Measurements from ENCODE around the gene IL4R.
"Not testable (repeated sequence)": the region's sequence is repeated elsewhere in the genome, so short reads cannot be mapped to it uniquely, and the experiment has no call there.

IL4R gene

GRCh38 chr16:27284865-27285675, 28.7 kb upstream of the IL4R start:
- TF ChIP-seq CTCF (IDR thresholded peaks at IDR 0.05; ENCODE audit: low read depth, low read length) = no peak
- no peak for DNase-seq (ENCODE audit: extremely low read depth, low read depth)

GRCh38 chr16:27285676-27286196, 28.0 kb upstream of the IL4R start:
- no peak for TF ChIP-seq CTCF (IDR thresholded peaks at IDR 0.05; ENCODE audit: low read depth, low read length)
- no peak for DNase-seq (ENCODE audit: extremely low read depth, low read depth)

- DNase-seq (ENCODE audit: extremely low read depth, low read depth) = peak; percentile 74
These were observed 27.3 kb upstream of the IL4R start for GRCh38 chr16:27286451-27286850.

DNA sequence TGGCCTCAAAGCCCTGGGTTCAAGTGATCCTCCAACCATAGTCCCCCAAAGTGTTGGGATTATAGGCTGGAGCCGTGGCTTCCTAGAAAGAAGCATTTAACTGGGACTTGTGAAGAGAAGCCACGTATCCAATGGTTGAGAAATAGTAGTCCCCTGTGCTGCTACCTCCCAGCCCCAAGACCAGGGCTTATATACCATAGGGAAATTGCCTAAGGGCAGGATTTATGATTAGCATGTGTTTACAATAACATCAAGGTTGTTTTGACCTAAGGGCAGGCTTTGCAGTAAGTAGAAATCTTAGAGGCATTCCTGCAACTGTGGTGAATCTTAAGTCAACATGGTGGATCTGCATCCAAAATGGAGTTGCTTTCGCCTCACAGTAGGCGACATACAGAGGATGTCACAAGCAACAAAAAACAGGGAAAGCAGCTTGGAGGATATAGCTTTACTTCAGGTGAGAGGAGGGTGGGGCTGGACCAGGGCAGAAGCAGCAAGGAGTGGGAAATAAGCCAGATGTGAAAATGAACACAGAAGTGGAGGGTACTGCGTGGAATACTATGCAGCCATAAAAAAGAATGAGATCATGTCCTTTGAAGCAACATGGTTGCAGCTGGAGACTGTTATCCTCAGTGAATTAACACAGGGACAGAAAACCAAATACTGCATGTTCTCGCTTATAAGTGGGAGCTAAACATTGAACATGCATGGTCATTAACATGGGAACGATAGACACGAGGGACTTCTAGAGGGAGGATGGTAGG, 26.5 kb upstream of the IL4R start:
- no peak for DNase-seq (ENCODE audit: extremely low read depth, low read depth)

More at GRCh38 chr16:27286451-27286850, 27.3 kb upstream of the IL4R start:
- TF ChIP-seq CTCF (IDR thresholded peaks at IDR 0.05; ENCODE audit: low read depth, low read length) = no peak

GRCh38 chr16:27287887-27288286, 25.9 kb upstream of the IL4R start:
- DNase-seq (ENCODE audit: extremely low read depth, low read depth) = no peak
- no peak for TF ChIP-seq CTCF (IDR thresholded peaks at IDR 0.05; ENCODE audit: low read depth, low read length)

More for the DNA sequence above, 26.5 kb upstream of the IL4R start:
- no peak for TF ChIP-seq CTCF (IDR thresholded peaks at IDR 0.05; ENCODE audit: low read depth, low read length)

- DNase-seq (ENCODE audit: extremely low read depth, low read depth) = not testable (repeated sequence)
These were observed 25.5 kb upstream of the IL4R start for GRCh38 chr16:27288313-27288712.

DNA sequence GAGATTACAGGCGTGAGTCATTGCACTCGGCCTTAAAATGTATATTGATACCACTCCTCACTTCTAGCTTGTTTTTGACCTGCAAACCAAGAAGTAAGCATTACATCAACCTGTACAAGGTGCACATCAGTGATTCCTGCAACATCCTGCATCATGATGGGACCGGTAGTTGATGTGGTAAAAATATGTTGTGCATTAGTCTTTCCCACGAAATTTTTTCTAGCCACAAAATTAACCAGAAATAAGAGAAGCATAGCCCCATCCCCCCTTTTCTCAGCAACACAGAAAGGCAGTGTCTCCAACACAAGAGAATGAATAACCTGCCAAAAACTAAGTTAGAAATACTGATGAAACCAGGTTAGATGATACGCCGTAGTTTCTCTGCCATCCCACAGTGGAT, 24.1 kb upstream of the IL4R start:
- no peak for TF ChIP-seq CTCF (IDR thresholded peaks at IDR 0.05; ENCODE audit: low read depth, low read length)

More for the DNA sequence above, 24.1 kb upstream of the IL4R start:
- no peak for DNase-seq (ENCODE audit: extremely low read depth, low read depth)
